LNCaP clone FGC (cell line): ENCODE results near the gene CD2.

Experiments used
- DNase-seq: peaks from one replicate; pipeline ENCODE4 v3.0.0-alpha.2; 2011; ENCODE audit warnings: low read depth
- H3K4me3 ChIP-seq: 2 replicates; pipeline ENCODE4 v1.5.1; 2011; ENCODE audit warnings: mild to moderate bottlenecking, low read depth, low read length, control low read depth
- TF ChIP-seq, protein P1 (sequence below): IDR thresholded peaks from 2 replicates; pipeline ENCODE4 v1.5.1; 2012; ENCODE audit warnings: mild to moderate bottlenecking; ENCODE audit not compliant: control insufficient read depth, insufficient read depth; ENCODE audit errors: extremely low read depth

Gene CD2

DNA sequence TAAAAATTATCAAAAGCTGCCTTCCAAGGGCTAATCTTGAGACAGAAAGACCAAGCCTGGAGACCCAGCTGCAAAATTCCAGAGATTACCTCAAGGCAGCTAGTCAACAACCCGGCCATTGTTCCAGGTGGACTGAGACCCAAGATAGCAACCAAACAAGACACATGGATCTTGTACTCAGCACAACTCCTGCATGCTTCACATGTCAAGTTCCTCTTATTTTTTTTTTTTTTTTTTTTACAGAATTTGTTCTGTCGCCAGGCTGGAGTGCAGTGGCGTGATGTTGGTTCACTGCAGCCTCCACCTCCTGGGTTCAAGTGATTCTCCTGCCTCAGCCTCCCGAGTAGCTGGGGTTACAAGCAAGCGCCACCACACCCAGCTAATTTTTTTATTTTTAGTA is 40.1 kb downstream of the CD2 start:
- DNase-seq, result no peak
- no peak overlapping the region for H3K4me3 ChIP-seq
- TF ChIP-seq, protein P1, sequence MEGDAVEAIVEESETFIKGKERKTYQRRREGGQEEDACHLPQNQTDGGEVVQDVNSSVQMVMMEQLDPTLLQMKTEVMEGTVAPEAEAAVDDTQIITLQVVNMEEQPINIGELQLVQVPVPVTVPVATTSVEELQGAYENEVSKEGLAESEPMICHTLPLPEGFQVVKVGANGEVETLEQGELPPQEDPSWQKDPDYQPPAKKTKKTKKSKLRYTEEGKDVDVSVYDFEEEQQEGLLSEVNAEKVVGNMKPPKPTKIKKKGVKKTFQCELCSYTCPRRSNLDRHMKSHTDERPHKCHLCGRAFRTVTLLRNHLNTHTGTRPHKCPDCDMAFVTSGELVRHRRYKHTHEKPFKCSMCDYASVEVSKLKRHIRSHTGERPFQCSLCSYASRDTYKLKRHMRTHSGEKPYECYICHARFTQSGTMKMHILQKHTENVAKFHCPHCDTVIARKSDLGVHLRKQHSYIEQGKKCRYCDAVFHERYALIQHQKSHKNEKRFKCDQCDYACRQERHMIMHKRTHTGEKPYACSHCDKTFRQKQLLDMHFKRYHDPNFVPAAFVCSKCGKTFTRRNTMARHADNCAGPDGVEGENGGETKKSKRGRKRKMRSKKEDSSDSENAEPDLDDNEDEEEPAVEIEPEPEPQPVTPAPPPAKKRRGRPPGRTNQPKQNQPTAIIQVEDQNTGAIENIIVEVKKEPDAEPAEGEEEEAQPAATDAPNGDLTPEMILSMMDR, result no peak

DNA sequence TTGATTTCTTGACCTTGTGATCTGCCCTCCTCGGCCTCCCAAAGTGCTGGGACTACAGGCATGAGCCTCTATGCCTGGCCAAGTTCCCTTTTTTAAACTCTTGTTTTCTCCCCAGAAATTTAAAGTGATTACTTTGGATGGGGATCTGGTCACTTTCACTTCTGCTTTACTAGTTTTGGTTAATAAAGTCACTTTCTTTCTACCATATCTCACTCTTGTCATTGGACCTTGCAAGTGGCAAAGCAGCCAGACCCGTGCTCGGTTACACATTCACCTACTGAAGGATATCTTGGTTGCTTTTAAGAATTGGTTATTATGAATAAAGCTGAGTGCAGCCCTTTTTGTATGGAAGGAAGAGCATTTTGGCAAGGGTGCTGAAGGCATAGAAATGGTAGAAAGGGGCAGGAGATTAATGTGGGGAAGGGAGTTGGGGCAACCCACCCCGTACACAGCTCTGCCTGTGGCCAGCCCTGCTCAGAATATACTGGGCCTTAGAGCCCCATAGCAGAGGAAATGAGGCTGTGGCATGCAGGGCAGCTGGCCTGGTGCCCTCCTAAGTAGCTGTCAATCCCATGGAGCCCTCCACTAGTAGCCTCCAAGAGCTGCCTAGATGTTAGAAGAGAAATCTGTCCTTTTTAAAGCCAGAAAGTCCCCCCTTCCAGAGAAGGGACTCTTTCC is 40.7 kb downstream of the CD2 start:
- TF ChIP-seq, protein P1, result no peak
- no peak for DNase-seq
- no peak overlapping the region for H3K4me3 ChIP-seq

DNA sequence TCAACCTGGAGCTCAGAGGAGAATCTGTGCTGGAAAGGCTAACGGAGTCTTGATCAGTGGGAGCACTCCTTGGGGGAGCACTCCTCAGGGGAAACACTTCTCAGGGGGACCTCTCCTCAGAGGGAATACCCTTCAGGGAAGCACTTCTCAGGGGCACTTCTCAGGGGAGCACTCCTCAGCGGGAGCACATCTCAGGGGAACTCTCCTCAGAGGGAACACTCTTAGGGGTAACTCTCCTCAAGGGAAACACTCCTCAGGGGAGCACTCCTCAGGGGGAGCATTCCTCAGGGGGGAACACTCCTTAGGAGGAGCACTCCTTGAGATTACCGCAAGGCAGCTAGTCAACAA is 41.2 kb downstream of the CD2 start:
- no peak overlapping the region for H3K4me3 ChIP-seq
- TF ChIP-seq, protein P1, result no peak

DNA sequence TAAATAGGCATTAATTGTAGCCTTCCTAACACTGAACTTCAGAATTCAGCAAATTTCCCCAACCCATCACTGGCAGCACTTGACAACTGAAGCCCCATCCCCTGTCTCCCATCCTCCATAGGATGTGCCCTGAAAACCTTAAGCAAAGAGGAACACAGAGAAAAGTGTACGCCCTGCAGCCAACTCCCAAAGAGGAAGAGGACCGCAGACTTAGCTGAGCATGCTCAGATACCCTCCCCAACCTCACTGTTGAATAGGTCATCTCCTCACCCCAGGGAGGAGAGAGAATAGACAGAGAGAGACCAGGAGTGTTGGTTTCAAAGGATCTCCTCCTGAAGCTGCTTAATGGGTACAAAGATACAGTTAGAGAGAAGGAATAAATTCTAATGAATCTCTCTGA is 50.5 kb downstream of the CD2 start:
- TF ChIP-seq, protein P1, result no peak
- no peak overlapping the region for H3K4me3 ChIP-seq
- DNase-seq, result no peak

More for the DNA sequence above, 41.2 kb downstream of the CD2 start:
- no peak for DNase-seq

DNA sequence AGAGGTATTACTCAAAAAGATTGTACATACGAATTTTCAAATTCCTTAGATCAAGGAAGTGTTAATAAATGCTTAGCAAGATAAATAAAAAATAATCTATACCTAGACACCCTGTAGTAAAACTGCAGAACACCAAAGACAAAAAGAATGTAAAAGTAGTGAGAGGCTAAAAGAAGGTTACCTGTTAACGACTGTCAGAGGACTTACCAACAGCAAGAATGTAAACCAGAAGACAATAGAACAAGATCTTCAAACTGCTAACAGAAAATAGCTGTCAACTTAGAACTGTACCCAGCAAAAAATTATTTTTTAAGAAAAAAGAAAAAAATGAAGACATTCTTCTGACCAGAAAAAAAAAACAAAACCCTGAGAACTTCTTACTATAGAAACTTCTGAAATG is 51.2 kb downstream of the CD2 start:
- TF ChIP-seq, protein P1, result no peak
- no peak for DNase-seq
- no peak overlapping the region for H3K4me3 ChIP-seq

DNA sequence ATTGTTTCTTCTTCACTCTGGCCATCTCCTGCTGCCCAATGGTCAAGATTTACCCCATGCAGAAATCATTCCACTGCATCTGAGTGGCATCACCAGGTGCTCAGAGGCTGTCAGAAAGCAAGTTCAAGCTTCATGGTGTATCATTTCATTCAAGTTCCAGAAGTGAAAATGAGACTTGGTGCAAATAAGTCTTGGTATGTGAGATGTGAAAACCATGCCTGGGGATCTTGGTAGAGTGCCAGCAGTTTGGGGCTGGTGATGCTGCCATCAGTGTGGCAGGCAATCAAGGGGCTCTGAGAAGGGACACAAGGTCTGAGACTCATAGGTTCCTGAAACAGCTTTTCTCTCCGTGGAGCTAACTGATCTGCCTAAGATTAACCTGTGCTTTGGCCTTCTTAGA is 52.0 kb downstream of the CD2 start:
- H3K4me3 ChIP-seq, result no peak overlapping the region
- DNase-seq, result no peak
- TF ChIP-seq, protein P1, result no peak

DNA sequence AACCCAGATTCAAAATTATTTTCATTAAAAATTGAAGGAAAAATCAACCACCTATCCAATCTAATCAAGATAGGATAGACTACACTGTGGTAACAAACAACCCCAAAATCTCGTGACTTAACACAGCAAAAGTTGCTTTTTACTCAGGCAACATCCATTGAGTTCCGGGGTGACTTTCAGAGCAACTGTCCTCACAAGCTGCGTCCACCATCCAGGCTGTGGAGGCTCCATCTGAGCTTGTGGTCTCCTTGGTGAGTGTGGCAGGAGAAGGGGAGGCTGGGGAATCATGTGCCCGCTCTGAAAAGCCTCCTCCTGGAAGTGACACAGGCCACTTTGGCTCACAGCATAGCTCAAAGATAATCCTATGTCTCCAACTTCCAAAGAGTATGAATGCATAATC is 52.4 kb downstream of the CD2 start:
- TF ChIP-seq, protein P1, result no peak
- H3K4me3 ChIP-seq, result no peak overlapping the region
- no peak for DNase-seq
